NOMO-1 treated with dmso at 0.1 percent for 144 hours (cell line): Measurements from ENCODE around the gene MYO3B.

Source experiments
- DNase-seq: peaks from one replicate; lab custom pipeline; 2025; ENCODE audit not compliant: unreplicated experiment; lab: John Stamatoyannopoulos, UW

Gene MYO3B

DNA sequence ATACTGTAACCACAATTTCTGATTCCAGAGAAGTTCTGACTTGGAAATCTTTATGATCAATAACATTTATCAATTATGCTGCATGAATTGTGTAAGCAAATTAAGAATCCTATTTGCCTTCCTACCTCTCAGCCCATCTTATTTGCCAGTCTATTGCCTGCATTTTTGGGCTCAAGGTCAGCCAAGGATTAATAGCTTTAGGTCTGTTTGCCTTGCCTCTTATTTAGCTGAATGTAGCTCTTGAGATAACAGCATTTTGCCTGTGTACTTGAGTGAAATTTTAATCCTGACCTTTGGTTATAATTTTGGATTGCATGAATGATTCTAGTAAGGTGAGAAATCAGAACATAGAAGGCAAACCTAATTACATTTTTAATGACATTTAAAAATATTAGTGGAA, 51.2 kb downstream of the MYO3B start:
- no peak for DNase-seq

DNA sequence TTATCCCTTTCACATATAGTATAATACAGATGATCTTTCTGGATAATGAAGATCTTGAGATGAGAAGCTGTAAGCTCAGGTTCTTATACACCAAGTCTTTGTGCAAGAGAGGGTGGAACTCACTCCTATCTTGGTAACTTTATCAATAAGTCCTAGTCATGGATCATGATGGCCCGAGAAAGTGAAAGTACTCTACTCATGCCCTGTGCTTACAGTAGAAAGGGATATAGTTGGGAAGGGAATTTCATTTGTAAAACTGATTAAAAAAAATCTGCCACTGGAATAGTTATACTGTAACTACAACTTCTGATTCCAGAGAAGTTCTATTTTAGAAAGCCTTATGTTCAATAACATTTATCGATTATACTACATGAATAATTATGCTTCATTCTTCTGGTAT, 51.8 kb downstream of the MYO3B start:
- DNase-seq = no peak

DNA sequence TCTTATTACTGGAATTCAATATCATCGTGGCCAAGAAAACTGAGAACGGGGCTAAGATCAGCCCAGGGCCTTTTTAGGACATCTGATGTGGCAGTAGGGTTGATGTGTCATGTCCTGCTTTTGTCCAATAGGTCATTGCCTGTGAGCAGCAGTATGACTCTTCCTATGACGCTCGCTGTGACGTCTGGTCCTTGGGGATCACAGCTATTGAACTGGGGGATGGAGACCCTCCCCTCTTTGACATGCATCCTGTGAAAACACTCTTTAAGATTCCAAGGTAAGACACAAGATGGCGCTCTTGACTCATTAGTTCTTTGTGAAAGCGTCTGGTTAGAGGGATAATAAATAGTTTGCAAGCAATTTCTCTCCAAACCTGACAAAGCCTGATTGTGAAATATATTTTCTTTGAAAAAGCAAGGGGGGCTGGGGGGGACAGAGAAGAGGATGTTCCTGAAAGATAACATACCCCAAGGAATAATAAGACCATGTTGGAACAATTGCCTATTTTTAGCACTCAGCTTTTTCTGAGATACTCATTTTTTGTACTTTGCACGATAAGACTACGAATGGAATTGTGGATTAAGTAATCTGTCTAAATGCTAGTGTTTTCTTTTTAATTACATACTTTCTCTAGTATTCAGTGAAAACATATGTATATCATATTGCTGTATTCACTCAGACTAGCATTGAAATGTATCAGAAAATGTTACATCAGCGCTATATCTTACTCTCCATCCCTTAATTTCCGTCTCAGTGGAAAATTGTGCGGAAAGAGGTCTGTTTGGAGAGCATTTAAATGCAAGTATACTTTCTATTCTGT, 58.1 kb downstream of the MYO3B start:
- DNase-seq = no peak

DNA sequence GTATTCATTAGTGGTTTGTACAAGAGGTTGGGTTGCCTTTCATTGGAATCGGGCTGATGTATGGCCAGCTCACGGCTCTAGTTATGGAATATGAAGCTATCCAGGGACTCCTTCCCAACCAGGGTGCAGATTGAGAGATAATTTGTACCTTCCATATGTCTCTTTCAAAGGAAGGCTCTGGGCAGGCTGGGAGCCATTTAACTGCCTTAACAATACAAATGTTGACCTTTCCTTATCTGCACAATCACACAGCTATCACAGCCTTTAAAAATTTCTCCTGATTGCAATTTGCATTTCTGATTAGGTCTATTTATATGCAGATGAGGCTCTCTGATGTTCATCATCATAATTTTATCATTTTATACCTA, 58.7 kb downstream of the MYO3B start:
- DNase-seq = no peak

DNA sequence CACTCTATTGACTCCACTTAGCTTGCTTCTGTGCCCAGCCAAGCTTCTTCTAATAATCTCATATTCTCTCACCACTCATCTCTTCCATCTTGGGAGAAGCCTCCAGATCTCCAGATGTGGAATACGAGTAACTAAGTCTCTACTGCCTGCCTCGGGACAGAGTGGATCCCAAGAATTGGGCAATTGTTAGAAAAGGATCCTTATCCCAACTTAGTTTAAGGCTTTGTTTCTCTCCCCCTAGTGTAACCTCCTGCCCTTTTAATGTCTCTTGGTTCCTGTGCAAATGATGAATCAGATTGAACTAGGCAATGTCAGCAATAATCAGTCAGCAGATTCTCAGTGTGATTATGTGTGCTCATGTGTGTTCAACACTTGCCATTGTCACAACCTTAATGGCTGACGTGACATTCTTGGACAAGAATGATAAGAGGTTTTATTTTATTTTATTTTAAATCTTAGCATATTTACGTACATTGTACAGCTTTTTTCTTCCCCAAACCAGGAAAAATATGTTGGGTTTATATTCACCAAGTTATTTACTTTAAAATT, 59.7 kb downstream of the MYO3B start:
- DNase-seq = no peak

GRCh38 chr2:170238776-170239175, 60.8 kb downstream of the MYO3B start:
- DNase-seq = no peak

DNA sequence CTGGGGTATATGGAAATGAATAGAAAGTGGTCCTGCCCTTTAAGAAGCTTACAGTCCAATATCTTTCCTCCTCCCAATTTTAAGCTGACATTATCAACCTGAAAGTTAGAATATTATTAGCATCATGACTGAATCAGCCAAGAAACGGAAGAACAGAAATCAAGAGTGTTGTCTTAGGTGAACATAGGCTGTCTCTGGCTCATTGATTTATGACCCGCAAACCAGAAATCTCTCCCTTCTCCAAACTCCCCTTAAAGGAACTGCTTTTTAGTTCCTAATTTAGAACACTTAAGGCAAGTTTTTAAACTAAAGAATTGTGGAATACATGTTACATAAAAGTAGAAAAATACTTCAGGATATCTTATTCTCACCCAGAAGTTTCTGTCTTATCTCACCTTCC, 62.7 kb downstream of the MYO3B start:
- no peak for DNase-seq

DNA sequence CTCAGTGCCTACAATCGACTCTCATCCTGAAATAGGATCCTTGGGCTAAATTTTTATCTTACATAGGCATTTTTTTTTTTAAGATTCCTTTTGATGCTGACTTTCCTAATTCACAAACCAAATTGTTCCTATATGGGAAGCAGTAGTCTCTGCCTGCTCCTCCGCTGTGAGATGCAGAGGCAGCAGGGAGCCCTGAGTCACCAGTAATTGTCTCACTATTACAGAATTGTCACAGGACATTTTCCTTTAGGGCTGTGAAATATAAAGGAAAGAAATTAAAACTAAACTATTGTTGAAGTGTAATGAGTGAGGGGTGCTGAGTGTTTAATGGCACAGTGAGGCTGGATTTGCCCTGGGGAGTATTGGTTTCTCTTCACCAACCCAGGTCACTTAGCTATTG, 63.8 kb downstream of the MYO3B start:
- DNase-seq = no peak

- no peak for DNase-seq
Observed at GRCh38 chr2:170243118-170243837, 65.3 kb downstream of the MYO3B start.

DNA sequence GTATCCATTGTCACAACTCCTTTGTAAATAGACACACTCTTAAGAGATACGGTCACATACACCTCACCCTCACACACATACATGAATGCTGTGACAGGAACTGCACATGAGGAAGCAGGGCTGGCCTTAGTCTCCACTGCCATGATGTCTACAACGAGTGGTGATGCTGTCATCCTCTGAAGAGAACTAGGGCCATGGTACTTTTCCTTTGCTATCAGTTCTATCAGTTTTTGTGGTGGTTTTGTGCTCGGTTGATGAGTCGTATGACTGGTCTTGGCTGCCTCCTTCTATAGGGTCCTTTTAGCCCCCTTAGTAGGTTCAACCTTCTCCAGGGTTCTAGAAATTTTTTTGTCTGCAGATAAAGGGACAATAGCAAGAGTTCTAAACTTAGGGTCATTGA, 66.0 kb downstream of the MYO3B start:
- DNase-seq = no peak

GRCh38 chr2:170244555-170244954, 66.6 kb downstream of the MYO3B start:
- DNase-seq = no peak

- DNase-seq = no peak
Observed at GRCh38 chr2:170245312-170245711, 67.4 kb downstream of the MYO3B start.

DNA sequence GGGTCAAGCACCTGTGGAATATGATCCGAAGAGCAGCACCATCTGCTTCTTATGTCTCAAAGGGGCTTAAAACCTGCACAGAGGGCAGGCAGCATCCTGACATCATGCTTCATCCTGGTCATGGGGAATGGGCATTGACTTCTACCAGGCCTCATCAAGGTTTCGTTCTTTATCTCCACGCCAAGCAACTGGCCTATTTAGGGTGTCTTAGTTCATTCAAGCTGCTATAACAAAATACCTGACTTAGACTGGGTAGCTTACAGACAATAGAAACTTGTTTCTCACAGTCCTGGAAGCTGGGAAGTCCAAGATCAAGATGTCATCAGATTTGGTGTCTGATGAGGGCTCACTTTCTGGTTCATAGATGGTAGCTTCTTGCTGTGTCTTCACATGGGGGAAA, 69.4 kb downstream of the MYO3B start:
- no peak for DNase-seq

GRCh38 chr2:170247882-170248393, 70.0 kb downstream of the MYO3B start:
- no peak for DNase-seq

- DNase-seq = no peak
Observed at GRCh38 chr2:170248574-170249393, 70.8 kb downstream of the MYO3B start.

- no peak for DNase-seq
Observed at GRCh38 chr2:170249761-170250160, 71.8 kb downstream of the MYO3B start.

DNA sequence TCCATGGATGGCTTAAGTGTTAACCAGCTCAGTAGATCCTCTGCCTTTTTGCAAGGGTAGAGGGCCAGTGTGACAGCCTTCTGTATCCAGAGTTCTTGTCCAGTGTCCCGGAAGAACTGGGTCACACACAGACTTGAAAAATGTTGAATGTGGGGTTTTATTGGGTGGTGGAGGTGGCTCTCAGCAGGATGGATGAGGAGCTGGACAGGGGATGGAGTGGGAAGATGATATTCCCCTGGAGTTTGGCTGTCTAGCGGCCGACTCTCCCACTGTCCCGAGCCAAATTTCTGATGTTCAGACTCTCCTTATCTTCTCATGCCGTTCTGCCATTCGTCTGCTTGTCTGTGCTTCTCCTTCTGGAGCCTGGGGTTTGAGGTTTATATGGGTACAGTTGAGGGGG, 72.6 kb downstream of the MYO3B start:
- DNase-seq = no peak

DNA sequence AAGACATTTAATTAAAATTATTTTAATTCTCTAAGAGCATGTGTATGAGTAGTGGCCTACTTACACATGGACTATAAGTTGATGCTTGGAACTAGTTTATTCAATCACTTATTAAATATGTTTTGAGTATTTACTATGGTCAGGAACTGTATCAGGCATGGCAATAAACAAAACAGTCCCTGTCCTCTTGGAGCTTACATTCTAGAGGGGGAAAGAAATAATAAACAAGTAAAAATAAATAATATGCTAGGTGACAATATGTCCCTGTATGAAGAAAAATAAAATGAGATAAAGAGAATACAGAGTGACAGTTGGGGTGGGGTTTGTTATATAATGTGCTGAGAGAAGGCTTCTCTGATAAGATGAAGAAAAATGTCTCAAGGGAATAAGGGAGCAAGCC, 74.5 kb downstream of the MYO3B start:
- no peak for DNase-seq

- DNase-seq = no peak
Observed at GRCh38 chr2:170253721-170254230, 75.8 kb downstream of the MYO3B start.

DNA sequence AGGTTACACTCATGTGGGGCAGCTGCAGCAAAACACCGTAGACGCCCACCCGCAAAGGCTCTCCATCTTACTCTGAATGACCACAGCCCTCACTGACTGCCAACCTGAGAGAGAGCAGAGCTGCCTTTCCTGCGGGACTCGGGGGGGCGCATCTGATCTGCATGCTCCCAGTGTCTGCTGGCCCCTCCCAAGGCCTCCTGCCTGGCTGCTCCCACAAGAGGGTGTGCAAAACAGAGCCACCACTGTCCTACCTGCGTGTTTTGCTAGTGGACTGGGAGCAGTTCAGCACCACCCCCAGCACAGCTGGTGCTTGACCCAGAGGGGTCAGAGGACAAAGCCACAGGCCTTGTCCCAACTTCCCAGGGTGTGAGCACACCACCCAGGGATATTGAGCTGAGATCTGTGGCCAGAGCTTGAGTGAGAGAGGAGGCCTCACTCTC, 76.4 kb downstream of the MYO3B start:
- no peak for DNase-seq

GRCh38 chr2:170255137-170255536, 77.2 kb downstream of the MYO3B start:
- DNase-seq = no peak
